Heart left ventricle (tissue), 13 donors: ENCODE results near the gene MED25.

ENCODE experiments used
- POLR2A ChIP-seq, 2 donors: fragments of 450-650 bp; IDR thresholded peaks; one replicate each; pipeline ENCODE4 v1.6.1; 2017; ENCODE audit warnings: antibody characterized with exemption in 2 of 2, mild to moderate bottlenecking in 2 of 2, moderate library complexity in 2 of 2
- TF ChIP-seq, protein P1 (sequence below), 12 donors: fragments of 200-600 bp; sonication (generic) in 4 of 12; IDR thresholded peaks; one replicate each; pipeline versions ENCODE4 v1.5.0 to v1.8.0; 2018 to 2022; ENCODE audit warnings: antibody characterized with exemption in 12 of 12, mild to moderate bottlenecking in 5 of 12
- donor health status: ischemic (EF 13 %, LVEDD 7.1; RV severe dilation, severe dysfunction).
- donor health status: DM: no; HTN: yes; CAD: no.
- donor health status: DM: no; HTN: no; CAD: no.
- donor health status: ischemic (EF 25% LVEDD 6.9; RV normal size, moderate dysfunction).
- donor health status: ischemic (EF 25% LVEDD 5.7; RV mildly dilated, moderate dysfunction).
- donor health status: ischemic (EF 35%, LVEDD 5.7; RV mildly dilated, moderate dysfunction).
- donor health status: nonischemic (EF 11% LVEDD 7.7; RV severe dilation, severe dysfunction).
- donor health status: DM: yes; HTN: yes; CAD: no.
- donor health status: PGD.
- donor health status: ischemic (EF 29% LVEDD 5.4; RV normal size, mild dysfunction).
- donor health status: nonischemic (EF 23%, LVEDD 6.1; RV moderate dilation, normal function).

DNA sequence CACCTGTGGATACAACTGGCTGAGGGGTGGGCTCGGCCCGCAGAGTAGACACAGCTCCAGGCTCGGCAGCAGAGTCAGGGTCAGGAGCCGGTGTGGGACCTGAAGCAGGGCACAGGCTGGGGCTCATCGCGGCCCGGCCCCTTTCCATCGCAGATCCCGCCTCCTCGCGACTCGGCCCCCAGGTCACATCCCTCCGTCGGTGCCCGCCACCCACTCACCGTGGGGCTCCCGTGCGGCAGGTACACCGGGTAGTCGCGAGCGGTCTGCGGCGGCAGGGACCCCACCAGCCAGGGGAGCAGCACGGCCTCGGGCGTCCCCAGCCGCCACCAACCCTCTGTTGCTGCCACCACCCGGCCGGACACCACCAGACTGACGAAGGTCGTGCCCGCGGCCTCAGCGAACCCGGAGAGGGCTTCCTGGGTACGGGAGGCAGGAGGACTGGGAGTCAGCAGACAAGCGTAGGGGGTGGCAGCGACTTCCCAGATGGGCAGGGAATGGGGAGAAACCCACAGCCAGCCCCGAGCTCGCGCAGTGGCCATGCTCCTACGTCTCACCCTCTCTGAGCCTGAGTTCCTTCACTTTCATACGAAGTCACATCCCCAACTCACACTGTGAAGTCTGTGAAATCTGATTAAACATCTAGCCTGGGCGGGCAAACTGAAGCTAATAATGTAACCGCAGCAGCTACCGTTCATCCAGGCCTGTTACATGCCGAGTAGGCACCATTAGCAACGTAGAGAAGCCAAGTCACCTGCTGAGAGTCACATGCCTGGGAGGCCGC, 8.7 kb upstream of the MED25 start:
- TF ChIP-seq, protein P1, sequence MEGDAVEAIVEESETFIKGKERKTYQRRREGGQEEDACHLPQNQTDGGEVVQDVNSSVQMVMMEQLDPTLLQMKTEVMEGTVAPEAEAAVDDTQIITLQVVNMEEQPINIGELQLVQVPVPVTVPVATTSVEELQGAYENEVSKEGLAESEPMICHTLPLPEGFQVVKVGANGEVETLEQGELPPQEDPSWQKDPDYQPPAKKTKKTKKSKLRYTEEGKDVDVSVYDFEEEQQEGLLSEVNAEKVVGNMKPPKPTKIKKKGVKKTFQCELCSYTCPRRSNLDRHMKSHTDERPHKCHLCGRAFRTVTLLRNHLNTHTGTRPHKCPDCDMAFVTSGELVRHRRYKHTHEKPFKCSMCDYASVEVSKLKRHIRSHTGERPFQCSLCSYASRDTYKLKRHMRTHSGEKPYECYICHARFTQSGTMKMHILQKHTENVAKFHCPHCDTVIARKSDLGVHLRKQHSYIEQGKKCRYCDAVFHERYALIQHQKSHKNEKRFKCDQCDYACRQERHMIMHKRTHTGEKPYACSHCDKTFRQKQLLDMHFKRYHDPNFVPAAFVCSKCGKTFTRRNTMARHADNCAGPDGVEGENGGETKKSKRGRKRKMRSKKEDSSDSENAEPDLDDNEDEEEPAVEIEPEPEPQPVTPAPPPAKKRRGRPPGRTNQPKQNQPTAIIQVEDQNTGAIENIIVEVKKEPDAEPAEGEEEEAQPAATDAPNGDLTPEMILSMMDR (IDR thresholded peaks at IDR 0.05) = peak in 6 of 12 donors; percentile 11 to 54 (median 34)
- TF ChIP-seq POLR2A (IDR thresholded peaks at IDR 0.05) = no peak
